GM21723 (cell line): Measurements from ENCODE around the gene CMSS1.

Source experiments
- ATAC-seq: cut with Tn5 transposase; IDR thresholded peaks from one replicate; pipeline ENCODE4 v1.9.1; 2021; ENCODE audit warnings: mild to moderate bottlenecking, moderate library complexity; ENCODE audit not compliant: unreplicated experiment

CMSS1 gene

DNA sequence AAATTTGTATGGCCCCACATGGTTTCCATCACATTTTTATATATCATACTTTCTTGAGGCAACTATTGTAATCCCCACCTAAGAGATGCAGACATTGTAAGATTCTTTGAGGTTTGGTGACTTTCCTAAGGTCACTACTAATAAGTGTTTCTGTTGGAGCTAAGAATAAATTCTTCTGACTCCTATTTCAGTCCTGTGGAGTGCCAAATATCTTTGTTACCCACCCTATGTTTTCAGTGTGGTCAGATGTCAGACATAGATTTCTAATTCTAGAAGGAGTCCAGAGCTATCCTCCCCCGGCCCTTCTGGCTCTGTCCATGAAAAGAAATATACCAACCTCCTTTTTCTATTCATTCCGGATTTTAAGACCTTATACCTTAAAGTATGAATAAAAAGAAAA is 342.9 kb downstream of the CMSS1 start:
- ATAC-seq: no peak

DNA sequence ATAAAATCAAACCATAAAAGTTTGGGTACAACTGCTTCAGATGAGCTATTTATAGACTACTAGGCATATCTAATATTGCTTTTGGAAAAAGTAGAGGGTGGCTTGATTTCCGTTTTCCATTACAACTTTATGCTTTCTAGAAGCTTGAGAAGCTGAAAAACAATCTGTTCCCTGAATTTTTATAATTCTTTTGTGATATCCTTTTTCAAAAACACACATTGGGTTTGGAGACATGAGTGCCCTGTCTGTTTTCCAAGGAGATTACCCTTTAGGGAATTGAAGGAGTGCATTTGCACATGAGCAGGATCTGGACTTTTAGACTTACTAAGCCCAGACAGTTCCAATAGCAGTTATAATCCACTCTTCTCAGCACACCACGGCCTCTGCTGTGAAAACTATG is 346.1 kb downstream of the CMSS1 start:
- ATAC-seq: no peak

DNA sequence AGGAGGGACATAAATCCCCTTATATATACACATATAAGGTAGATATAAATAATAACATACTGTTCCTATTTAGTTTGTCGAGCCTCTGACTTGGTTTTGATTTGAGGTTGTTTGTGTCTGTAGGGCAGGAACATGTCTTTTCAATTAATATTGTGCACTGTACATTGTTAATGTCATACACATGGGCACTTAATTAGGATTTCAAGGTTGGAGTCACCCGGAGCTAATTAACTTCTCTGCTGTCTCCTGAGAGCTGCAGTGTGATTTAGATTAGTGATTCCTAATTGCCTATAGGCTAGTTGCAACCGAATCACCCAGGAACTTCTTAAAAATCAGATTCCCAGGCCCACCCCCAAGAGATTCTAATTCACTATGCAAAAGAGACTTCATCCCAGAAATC is 347.1 kb downstream of the CMSS1 start:
- no peak for ATAC-seq

DNA sequence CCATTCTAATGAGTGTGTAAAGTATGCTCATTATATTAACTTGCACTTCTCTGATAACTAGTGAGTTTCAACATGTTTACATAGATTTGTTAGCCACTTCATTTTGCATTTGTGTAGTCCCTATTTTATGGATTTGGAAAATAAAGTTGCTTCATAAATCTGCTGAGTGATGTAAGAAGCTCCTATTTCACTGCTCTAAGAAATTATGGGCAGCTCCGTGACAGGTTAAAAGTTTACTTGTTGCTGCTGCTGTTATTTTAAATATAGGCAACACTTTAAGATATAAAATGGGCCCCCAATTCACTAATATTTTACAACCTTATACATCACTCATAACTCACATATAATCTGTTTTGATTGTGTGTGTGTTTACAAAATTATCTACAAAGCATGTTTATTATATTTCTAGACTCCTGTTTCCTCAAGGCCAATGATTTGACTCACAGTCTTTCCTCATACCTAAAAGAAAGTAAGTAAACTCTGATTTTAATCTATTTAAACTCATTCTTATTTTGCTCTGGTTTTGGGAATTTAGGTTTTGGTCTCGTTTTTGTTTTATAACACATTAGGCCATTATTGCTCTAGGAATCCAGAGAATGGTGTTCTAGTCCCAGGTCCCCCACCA is 348.4 kb downstream of the CMSS1 start:
- no peak for ATAC-seq

DNA sequence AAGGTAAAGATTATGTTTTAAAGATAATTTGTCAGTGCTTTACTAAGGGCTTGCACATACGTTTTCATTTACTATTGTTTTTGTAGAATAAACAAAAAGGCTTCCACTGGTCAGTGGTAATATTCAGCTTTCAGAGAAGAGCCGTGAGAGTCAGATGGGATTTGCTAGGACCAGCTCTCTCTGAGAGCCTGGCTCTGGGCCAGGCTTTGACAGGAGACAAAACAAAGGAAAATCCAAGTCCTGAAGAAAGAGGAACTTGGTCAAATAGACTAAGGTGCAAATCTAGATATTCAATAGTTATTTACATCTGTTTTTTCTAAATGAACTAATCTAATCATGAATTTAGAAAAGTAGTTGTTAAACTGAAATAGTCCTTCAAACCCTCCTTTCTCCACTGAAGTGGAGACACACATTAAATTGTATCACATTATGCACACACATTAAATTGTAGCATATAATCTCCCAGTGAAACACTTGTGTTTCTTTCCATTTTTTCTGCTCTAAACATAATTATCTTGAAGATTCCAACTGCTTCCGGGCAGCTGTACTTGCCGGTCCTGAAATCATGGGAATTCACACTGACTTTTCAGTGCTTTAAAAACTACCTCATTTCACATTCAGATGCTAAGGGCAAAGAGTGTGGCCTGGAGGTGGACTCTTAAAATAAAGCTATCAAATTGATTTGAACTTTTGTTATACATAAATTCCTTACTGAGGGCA is 351.7 kb downstream of the CMSS1 start:
- ATAC-seq: no peak

DNA sequence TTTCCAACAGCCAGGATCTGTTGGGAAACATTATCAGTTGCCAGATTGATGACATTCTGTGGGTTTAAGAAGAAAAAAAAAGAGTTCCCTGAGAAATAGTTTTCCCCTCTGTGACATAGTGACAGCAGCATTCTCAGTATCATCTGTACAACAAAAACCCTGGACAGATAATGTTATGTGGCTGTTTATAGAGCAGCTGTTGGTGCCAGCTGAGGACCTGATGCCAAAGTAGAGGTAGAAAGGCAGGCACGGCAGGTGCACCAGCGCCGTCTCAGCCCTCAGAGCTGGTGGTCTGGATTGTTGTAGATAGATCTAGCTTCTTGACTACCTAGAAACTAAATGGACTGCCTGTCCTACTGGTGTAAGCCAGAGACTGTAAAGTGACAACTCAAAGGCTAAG is 352.8 kb downstream of the CMSS1 start:
- no peak for ATAC-seq

DNA sequence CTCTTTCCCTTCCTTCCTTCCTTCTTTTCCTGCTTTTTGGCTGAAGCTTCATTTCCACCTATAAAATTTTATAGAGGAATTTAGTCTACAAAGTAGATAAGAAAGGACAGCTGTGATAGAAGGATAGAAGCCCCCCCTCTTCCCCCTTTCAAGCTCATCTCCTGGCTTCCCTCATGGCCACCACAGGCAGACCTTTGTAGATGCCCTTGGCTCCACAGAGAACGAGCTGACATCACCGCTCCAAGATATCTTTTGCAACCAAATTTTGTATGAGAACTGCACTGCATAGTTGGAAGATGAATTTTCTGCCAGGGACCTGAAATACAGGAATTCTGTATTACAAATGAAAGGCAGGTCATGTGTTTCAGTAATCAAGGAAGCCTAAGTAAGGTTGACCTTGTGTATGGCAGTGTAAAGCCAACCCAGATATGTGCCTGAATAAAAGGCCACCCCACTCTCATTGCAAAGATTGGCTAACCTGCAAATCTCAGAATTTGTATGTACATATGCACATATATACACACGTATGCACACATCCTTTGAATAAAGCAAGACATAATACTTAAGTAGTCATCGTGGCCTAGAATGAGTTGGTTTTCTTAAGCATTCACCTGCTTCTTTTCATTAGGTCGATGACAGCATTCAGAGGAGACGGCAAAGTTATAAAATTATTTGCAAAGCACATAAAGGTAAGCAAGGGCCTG is 353.7 kb downstream of the CMSS1 start:
- no peak for ATAC-seq

DNA sequence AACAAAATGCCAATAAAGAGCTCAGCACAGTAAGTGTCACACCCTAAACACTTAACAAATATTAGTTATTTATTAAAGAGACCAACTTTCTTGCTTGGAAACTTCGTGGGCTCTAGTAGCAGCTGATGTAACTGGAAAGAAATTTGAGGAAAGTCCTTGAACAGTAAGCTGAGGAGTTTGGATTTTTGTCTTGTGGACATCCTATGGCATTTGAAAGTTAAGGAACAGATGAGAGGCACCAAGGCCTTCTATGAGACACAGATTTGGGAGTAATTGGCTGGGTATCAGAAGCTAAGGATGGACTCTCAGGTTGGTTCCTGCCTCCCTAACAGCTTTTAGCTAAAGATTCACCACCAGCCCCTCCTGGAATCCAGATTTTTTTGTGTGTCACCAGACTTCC is 356.3 kb downstream of the CMSS1 start:
- no peak for ATAC-seq

DNA sequence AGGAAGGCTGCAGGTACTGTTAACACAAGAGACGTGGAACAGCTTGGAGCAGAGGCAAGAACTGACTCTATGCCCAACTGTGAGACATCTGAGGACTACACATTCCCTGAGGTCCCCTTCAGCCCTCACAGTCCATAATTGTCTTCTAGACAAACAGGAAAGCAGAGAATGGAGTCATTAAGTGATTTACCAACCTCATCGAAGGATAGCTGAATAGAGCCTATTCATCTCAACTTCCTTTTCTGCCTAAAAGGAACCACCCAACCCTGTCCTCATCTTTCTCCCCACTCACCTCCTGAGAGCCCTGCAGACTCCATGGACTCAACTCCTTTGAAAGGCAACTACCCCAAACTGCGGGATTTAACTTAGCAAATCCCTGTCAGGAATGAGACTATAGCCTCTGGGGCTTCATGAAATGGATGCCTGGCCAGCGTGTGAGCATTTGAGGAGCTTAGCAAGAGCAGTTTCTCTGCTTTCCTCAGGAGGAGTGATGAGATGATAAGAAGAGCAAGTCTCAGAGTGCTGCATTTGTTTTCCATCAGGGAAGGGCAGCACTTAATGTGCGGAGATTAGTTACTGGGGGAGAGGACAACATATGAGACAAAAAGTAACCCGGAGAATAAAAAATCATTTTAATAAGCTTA is 358.1 kb downstream of the CMSS1 start:
- no peak for ATAC-seq

DNA sequence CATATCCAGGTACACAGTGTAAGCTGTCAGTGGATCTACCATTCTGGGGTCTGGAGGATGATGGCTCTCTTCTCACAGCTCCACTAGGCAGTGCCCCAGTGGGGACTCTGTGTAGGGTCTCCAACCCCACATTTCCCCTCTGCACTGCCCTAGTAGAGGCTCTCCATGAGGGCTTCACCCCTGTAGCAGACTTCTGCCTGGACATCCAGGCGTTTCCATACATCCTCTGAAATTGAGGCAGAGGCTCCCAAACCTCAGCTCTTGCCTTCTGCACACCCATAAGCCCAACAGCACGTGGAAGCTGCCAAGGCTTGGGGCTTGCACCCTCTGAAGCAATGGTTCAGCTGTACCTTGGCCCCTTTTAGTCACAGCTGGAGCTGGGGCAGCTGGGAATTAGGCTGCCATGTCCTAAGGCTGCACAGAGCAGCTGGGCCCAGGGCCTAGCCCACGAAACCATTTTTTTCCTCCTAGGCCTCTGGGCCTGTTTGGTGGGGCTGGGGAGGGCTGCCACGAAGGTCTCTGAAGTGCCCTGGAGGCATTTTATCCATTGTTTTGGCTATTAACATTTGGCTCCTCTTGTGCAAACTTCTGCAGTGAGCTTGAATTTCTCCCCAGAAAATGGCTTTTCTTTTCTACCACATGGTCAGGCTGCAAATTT is 362.2 kb downstream of the CMSS1 start:
- ATAC-seq: no peak

DNA sequence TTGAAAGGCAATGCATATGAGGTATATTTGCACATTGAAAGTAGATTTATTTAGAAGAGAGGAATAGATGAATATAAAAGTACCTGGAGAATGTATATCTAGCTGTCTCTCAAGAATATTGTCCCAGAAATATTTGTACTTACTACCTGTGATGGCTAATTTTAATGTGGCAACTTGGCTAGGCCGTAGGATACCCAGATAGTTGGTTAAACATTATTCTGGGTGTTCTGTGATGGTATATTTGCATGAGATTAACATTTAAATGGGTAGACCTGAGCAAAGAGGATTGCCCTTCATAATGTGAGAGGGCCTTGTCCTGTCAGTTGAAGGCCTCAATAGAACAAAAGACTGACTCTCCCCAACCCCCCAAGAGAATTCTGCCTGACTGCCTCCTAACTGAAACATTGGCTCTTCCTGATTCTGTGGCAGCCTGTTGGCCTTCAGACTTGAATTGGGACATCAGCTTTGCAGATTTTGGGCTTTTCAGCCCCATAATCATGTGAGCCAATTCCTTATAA is 366.0 kb downstream of the CMSS1 start:
- ATAC-seq: no peak

DNA sequence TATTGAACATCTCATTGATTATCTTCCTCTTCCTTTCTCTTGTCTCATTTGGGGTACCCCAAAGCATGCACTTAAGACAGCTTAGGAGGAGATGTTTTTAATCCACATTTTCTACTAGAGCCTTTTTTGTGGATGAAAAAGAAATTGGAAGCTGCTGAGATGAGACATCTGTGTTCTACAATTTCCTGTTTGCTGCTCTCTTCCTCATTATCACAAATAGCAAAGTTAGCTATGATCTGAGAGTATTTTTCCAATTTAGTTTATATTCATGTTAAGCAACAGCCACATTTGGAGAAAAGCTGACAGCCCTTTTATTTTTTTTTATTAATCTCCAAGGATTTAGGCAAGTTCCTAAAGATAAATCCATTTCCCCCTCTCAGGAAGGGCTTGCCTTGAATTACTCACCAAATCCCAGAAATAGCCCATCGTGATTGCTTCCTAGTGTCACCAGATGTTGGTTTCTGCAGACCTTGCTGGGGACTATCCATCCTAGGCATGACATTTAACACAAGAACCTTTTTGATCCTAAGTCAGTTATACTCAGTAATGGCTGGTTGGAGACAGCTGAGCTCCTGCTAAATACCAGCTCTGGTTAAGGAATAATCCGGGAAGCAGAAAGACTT is 367.4 kb downstream of the CMSS1 start:
- ATAC-seq: no peak

DNA sequence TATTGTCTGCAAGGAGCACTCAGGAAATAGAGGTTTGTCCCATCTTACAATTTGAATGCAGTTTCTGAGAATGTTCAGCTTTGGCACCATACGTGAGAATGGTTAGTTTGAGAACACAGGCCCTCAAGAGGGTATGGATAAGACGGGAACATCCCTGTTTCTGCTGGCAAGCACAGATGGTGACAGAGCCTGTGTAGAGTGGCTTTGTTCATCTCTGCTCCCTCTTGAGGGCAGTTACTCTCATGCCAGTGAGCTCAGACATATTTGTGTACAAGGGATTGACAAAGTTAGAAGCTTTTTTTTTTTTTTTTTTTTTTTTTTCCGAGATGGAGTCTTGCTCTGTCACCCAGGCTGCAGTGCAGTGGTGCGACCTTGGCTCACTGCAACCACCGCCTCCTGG is 368.2 kb downstream of the CMSS1 start:
- ATAC-seq: no peak

DNA sequence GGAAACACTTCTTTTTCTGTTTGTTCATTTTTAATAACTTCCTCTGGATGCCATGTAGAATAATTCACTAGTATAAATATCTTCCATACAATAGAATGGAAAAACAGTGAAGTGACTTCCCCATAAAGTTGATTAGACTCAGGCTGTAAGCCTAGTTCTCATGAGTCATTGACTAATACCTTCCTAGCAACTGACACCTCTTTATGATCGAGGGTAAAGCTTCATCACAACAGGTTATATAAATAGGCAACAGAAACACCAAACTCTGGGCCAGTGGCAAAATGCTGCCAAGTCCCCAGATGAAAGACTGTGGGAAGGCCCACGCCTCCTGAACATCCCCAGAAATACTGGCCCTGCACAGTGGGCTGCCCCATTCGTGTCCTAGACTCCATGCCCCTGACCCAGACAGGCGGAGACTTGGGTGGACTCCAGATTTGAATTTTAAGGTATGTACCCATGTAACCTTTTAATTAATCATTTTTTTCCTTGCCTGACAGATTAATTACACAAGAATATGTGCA is 371.8 kb downstream of the CMSS1 start:
- ATAC-seq: no peak

DNA sequence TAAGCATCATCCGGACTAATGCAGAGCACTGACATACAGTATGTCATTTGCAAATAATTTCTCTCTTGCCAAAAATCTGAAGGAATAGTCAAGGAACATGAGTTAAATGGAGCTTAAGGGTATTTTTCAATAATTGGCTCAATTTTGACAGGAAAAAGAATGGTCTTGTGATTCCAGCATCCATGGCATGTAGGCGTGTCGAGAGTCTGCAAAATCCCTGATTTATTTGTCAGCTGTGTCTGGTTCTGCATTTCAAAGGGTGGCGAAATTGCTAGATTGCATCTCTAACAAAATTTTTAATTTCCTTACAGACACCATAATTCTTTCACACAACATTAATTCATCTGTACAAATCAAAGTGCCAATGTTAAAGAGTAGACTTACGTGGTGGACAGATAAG is 377.7 kb downstream of the CMSS1 start:
- ATAC-seq: no peak

DNA sequence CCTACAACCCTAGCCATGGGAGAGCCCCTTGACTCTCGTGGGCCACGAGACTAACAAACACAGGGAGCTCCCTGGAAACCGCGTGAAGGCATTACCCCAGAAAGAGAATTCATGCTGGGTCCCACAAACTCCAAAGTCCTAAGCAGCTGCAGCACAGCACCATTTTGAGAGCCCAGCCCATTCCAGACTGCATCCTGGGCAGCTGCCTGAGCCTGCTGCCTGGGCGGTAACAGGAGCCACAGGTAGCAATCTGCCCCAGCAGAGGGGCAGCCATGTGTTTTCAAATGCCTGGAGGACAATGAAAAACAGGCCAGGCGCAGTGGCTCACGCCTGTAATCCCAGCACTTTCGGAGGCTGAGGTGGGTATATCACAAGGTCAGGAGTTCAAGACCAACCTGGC is 380.2 kb downstream of the CMSS1 start:
- ATAC-seq: no peak

DNA sequence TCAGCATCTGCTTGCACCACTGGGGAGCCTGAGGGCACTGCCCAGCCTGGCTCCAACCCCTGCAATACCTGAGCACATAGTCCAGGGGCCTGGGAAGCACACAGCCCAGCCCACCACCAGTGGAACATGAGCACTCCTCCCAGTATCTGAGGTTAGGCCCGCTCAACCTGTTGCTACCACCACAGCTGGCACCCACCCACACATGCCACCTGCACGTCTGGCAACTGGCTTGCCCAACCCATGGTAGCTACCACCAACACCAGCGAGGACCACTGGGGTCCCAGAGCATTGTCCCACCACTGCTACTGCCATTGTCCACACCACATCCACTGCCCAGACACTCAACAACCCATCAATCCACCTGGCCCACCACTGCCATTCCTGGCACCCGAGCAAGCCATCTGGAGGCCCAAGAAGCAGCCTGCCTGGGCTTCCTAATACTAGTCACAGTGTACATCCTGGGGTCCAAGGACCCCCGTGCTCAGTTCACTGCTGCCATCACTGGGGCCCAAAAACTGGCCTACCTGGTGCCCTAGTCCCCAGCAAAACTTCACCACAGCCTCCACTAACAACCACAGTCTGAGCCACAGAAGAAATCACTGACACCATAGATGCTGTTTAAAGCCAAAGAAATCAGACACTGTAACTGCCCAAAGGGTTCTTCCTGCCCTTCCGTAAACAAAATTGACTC is 381.1 kb downstream of the CMSS1 start:
- ATAC-seq: no peak

DNA sequence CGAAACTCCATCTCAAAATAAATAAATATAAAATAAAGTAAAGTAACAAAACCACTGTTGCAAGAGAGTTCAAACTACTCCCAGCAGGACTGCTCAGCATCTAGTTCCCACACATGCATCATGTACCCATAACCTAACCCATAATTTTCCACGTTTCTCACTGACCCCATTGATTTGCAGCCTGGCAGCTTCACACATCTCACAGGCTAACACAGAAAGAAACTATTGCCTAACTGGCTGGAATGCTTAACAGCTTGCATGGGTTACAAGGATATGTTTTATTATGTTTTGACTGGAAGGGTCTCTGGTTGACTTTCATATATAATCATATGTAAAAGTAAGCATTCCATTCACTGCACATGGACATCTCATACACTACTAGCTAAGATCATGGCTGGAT is 387.5 kb downstream of the CMSS1 start:
- ATAC-seq: no peak

DNA sequence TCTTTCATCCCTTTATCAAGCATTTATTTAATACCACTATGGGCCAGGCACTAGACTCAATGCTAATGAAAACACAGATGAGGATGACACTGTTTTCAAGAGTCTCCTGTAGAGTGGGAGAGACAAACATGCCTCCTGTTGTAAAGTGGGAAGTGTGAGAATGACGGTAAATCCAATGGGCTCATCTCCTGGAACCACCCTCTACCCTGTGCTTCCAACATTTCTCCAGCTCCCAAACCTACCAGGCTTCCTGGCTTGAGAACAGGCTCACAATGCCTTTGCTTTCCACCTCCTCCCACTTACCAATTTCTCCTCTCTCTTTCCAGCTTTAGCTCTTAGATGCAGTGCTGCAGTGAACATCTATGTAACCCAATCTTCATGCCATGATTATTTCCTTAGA is 389.0 kb downstream of the CMSS1 start:
- ATAC-seq: no peak

DNA sequence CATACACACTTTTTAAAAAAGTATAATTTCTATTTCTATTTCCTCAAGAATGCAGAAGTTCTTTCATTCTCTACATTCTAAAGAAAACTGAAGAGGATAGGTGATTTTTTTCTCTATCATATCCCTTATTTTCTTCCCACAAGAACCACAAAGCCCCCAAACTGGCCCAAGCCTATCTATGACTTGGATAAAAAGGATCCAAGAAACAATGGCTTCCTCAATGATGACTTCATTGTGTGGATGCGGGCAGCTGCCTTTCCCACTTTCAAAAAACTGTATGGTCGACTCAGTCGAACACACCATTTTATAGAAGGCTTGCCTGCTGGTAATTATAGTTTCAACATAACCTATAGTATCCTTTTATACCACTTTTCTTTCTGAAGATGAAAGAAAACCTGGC is 390.2 kb downstream of the CMSS1 start:
- ATAC-seq: no peak
